ENCODE results near the gene KLHL26. TPM values are rescaled to one million over a fixed set of nuclear protein-coding genes. Genes with fewer than 3 reads are reported as not detected.
A peak's percentile ranks its signal among the peaks of the same experiment; 100 is the strongest.

The KLHL26 gene
- total RNA-seq, 1 donor from 2014 or later: 12.3 TPM

DNA sequence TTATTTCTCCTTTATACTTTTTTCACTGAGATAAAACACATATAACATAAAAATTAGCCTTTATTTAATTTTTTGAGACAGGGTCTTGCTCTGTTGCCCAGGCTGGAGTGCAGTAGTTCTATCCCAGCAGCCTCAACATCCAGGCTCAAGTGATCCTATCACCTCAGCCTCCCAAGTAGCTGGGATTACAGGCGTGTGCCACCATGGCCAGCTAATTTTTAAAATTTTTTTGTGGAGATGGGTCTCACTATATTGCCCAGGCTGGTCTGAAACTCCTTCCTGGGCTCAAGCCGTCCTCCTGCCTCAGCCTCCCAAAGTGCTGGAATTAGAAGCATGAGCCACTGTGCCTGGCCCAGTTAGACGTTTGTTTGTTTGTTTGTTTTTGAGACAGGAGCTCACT is 75.1 kb downstream of the KLHL26 start:
- H3K27me3 Mint-ChIP-seq (ENCODE audit: low read depth): no peaks in the 10 kb centered on the region
- H3K36me3 Mint-ChIP-seq (ENCODE audit: low read depth): peaks cover 2% of the 10 kb centered on the region
- no peaks in the 10 kb centered on the region for H3K9me3 Mint-ChIP-seq
- H3K4me1 Mint-ChIP-seq: peaks cover 14% of the 10 kb centered on the region
- TF ChIP-seq, protein P1, sequence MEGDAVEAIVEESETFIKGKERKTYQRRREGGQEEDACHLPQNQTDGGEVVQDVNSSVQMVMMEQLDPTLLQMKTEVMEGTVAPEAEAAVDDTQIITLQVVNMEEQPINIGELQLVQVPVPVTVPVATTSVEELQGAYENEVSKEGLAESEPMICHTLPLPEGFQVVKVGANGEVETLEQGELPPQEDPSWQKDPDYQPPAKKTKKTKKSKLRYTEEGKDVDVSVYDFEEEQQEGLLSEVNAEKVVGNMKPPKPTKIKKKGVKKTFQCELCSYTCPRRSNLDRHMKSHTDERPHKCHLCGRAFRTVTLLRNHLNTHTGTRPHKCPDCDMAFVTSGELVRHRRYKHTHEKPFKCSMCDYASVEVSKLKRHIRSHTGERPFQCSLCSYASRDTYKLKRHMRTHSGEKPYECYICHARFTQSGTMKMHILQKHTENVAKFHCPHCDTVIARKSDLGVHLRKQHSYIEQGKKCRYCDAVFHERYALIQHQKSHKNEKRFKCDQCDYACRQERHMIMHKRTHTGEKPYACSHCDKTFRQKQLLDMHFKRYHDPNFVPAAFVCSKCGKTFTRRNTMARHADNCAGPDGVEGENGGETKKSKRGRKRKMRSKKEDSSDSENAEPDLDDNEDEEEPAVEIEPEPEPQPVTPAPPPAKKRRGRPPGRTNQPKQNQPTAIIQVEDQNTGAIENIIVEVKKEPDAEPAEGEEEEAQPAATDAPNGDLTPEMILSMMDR (conservative IDR thresholded peaks at IDR 0.05): no peak
- no peak overlapping the region for H3K27ac Mint-ChIP-seq (ENCODE audit: unreplicated experiment)
- no peak overlapping the region for H3K4me3 Mint-ChIP-seq
- DNase-seq (ENCODE audit: low read depth, low spot score): no peak

DNA sequence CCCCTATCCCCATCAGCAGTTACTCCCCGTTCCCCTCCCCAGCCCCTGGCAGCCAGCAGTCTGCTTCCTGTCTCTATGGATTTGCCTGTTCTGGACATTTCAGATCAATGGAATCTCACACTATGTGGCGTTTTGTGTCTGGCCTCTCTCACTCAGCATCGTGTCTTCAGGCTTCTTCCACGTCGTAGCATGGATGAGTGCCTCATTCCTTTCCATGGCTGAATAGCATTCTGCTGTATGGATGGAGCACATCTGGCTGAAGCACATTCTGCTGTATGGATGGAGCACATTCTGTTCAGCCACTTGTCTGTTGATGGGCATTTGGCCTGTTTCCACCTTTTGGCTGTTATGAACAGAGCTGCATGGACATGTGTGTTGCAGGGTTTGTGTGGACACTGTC is 76.2 kb downstream of the KLHL26 start:
- peaks cover 3% of the 10 kb centered on the region for H3K36me3 Mint-ChIP-seq (ENCODE audit: low read depth)
- DNase-seq (ENCODE audit: low read depth, low spot score): no peak
- no peaks in the 10 kb centered on the region for H3K9me3 Mint-ChIP-seq
- TF ChIP-seq, protein P1 (conservative IDR thresholded peaks at IDR 0.05): no peak
- H3K4me1 Mint-ChIP-seq: peaks cover 16% of the 10 kb centered on the region
- peak overlapping the region; percentile 96 for H3K27ac Mint-ChIP-seq (ENCODE audit: unreplicated experiment)
- no peaks in the 10 kb centered on the region for H3K27me3 Mint-ChIP-seq (ENCODE audit: low read depth)
- no peak overlapping the region for H3K4me3 Mint-ChIP-seq

DNA sequence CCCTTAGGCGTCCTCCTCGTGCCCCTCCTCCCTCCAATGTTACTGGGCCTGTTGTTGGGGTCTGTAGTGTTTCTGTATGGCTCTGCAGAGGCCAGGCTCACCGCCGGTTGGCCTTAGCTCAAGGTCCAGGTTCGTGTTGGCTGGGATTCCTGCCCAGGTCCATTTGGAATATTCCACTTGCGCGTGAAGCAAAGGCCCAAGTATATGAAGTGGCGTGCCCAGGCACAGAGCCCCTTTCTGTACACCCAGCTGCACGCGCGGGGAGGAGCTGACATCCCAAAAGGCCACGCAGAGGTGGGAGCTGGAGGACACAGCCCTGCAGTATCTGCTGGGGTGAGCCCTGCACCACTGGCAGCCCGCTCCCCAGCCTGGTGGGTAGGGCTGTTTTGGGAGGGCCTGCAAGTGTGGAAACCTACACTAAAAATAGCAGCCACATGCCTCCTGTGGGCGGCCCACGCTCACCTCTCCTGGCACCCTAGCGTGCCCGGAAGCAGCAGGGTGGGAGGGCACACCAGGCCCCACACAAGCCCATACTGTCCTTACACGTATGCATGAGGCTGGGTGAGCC is 76.8 kb downstream of the KLHL26 start:
- DNase-seq (ENCODE audit: low read depth, low spot score): no peak
- no peak overlapping the region for H3K4me3 Mint-ChIP-seq
- H3K9me3 Mint-ChIP-seq: no peaks in the 10 kb centered on the region
- H3K4me1 Mint-ChIP-seq: peaks cover 21% of the 10 kb centered on the region
- TF ChIP-seq, protein P1 (conservative IDR thresholded peaks at IDR 0.05): no peak
- H3K27me3 Mint-ChIP-seq (ENCODE audit: low read depth): no peaks in the 10 kb centered on the region
- peaks cover 3% of the 10 kb centered on the region for H3K36me3 Mint-ChIP-seq (ENCODE audit: low read depth)
- no peak overlapping the region for H3K27ac Mint-ChIP-seq (ENCODE audit: unreplicated experiment)

DNA sequence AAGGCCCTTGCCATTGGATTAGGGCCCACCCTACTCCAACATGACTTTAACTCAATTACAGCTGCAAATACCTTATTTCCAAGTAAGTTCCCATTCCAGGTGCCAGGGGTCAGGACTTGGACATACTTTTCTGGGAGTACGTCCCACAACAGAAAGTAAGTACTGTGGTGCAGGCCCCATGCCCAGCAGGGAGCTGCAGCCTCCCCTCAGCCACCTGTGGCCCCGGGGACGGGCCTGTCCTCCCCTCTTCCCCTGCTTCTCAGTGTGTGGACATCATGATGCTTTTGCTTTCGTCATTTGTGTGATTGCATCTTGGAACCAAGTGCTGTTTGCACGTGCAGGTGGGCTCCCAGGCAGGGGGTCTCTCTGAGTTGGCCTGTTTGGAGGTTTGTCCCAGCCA is 78.6 kb downstream of the KLHL26 start:
- Mint-ChIP-seq H3K4me3 (no peak overlapping the region), H3K4me1 (peaks cover 24% of the 10 kb centered on the region), H3K9me3 (no peaks in the 10 kb centered on the region), H3K27me3 (ENCODE audit: low read depth) (no peaks in the 10 kb centered on the region), H3K36me3 (ENCODE audit: low read depth) (peaks cover 3% of the 10 kb centered on the region), H3K27ac (ENCODE audit: unreplicated experiment) (no peak overlapping the region)
- TF ChIP-seq, protein P1 (conservative IDR thresholded peaks at IDR 0.05): no peak
- DNase-seq (ENCODE audit: low read depth, low spot score): no peak

DNA sequence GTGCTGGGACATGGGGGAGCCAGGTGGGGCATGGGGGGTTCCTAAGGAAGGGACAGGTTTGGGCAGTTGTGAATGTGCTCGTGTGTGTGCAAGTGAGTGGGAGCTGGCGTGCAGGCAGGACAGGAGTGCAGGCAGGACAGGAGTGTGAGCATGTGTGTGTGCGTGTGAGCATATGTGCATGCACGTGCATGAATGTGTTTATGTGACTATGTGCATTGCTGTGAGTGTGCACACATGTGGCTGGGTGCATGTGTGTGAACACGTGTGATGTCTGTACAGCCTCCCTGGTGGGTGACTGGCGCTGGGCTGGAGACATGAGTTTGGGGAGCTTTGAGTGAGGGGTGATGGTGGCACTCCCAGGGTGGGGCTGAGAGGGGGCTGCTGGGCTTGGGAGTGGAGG is 80.0 kb downstream of the KLHL26 start:
- H3K4me1 Mint-ChIP-seq: peaks cover 24% of the 10 kb centered on the region
- H3K4me3 Mint-ChIP-seq: no peak overlapping the region
- no peaks in the 10 kb centered on the region for H3K27me3 Mint-ChIP-seq (ENCODE audit: low read depth)
- peaks cover 3% of the 10 kb centered on the region for H3K36me3 Mint-ChIP-seq (ENCODE audit: low read depth)
- TF ChIP-seq, protein P1 (conservative IDR thresholded peaks at IDR 0.05): no peak
- DNase-seq (ENCODE audit: low read depth, low spot score): no peak
- H3K27ac Mint-ChIP-seq (ENCODE audit: unreplicated experiment): no peak overlapping the region
- H3K9me3 Mint-ChIP-seq: no peaks in the 10 kb centered on the region
